ENCODE measurements around the gene TAC3.

Gene TAC3

DNA sequence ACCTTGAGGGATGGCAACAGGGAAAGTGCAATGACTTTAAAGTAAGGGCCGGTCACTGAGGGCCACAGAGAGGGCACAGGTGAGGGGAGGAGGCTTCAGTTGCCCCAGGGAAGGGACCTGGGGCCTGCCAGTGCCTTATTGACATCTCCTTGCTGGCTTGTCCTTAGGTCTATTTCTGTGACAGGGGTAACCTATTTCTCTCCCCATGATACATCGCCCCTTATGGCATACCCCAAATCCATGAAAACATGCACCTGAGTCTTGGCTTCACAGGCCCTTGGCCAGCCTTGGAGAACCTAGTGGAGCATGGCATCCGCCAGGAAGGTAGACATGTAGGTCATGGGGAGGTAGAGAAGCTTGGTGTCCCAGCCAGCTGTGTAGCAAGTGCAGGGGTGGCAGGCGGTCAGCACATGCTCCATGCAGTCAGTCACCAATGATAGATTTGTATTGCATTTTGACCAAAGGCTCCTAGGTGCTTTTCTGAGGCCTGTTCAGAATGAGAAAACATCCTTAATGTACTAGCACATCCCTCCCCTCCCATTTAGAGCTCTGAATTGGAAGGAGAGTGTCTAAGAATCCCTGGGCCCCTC lies 35.3 kb downstream of the TAC3 start:
- Histone ChIP-seq H3K9ac (ENCODE audit: low read length) (no peak overlapping the region), H3K9me3 (ENCODE audit: insufficient read depth, low read length) (no peaks in the 10 kb centered on the region), H3K4me3 (ENCODE audit: insufficient read depth, low read length, poor library complexity, severe bottlenecking) (no peak overlapping the region), H2AFZ (ENCODE audit: low read depth, low read length, severe bottlenecking) (no peak overlapping the region), H4K20me1 (ENCODE audit: low read depth, low read length) (no peaks in the 10 kb centered on the region), H3F3A (ENCODE audit: insufficient read depth) (no peaks in the 10 kb centered on the region), H3K4me2 (ENCODE audit: low read depth, low read length, poor library complexity, severe bottlenecking) (no peak overlapping the region), H3K36me3 (ENCODE audit: low read length) (no peaks in the 10 kb centered on the region), H3K27me3 (ENCODE audit: low read length) (no peaks in the 10 kb centered on the region), H3K27ac (ENCODE audit: low read depth, low read length) (no peak overlapping the region), H3K79me2 (ENCODE audit: insufficient read depth, low read length) (no peaks in the 10 kb centered on the region), H3K9me2 (replicated peaks; ENCODE audit: insufficient read depth, low read length) (no peaks in the 10 kb centered on the region)
- no peak for TF ChIP-seq EZH2phosphoT487 (conservative IDR thresholded peaks at IDR 0.05; ENCODE audit: low read length)
- TF ChIP-seq, protein P1, sequence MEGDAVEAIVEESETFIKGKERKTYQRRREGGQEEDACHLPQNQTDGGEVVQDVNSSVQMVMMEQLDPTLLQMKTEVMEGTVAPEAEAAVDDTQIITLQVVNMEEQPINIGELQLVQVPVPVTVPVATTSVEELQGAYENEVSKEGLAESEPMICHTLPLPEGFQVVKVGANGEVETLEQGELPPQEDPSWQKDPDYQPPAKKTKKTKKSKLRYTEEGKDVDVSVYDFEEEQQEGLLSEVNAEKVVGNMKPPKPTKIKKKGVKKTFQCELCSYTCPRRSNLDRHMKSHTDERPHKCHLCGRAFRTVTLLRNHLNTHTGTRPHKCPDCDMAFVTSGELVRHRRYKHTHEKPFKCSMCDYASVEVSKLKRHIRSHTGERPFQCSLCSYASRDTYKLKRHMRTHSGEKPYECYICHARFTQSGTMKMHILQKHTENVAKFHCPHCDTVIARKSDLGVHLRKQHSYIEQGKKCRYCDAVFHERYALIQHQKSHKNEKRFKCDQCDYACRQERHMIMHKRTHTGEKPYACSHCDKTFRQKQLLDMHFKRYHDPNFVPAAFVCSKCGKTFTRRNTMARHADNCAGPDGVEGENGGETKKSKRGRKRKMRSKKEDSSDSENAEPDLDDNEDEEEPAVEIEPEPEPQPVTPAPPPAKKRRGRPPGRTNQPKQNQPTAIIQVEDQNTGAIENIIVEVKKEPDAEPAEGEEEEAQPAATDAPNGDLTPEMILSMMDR (IDR thresholded peaks at IDR 0.05; ENCODE audit: insufficient read depth, low read length, poor library complexity, severe bottlenecking) = no peak

DNA sequence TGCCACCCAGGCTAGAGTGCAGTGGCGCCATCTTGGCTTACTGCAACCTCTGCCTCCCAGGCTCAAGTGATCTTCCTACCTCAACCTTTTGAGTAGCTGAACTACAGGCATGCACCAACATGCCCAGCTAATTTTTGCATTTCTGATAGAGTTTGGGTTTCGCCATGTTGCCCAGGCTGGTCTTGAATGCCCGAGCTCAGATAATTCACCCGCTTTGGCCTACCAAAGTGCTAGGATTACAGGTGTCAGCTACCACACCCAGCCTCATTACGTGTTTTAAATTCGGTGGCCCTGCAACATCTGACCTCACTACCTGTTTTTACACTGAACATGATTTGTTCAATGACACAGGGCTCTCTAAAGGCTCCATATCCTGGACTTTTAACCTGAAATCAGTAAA lies 36.1 kb downstream of the TAC3 start:
- H3K9me2 ChIP-seq (replicated peaks; ENCODE audit: insufficient read depth, low read length) = no peaks in the 10 kb centered on the region
- no peak overlapping the region for H3K27ac ChIP-seq (ENCODE audit: low read depth, low read length)
- no peak overlapping the region for H3K4me2 ChIP-seq (ENCODE audit: low read depth, low read length, poor library complexity, severe bottlenecking)
- H3K36me3 ChIP-seq (ENCODE audit: low read length) = no peaks in the 10 kb centered on the region
- H3K27me3 ChIP-seq (ENCODE audit: low read length) = no peaks in the 10 kb centered on the region
- H2AFZ ChIP-seq (ENCODE audit: low read depth, low read length, severe bottlenecking) = no peak overlapping the region
- no peaks in the 10 kb centered on the region for H3K9me3 ChIP-seq (ENCODE audit: insufficient read depth, low read length)
- TF ChIP-seq, protein P1 (IDR thresholded peaks at IDR 0.05; ENCODE audit: insufficient read depth, low read length, poor library complexity, severe bottlenecking) = no peak
- no peak for TF ChIP-seq EZH2phosphoT487 (conservative IDR thresholded peaks at IDR 0.05; ENCODE audit: low read length)
- H4K20me1 ChIP-seq (ENCODE audit: low read depth, low read length) = no peaks in the 10 kb centered on the region
- H3K9ac ChIP-seq (ENCODE audit: low read length) = no peak overlapping the region
- no peak overlapping the region for H3K4me3 ChIP-seq (ENCODE audit: insufficient read depth, low read length, poor library complexity, severe bottlenecking)
- H3F3A ChIP-seq (ENCODE audit: insufficient read depth) = no peaks in the 10 kb centered on the region
- no peaks in the 10 kb centered on the region for H3K79me2 ChIP-seq (ENCODE audit: insufficient read depth, low read length)

DNA sequence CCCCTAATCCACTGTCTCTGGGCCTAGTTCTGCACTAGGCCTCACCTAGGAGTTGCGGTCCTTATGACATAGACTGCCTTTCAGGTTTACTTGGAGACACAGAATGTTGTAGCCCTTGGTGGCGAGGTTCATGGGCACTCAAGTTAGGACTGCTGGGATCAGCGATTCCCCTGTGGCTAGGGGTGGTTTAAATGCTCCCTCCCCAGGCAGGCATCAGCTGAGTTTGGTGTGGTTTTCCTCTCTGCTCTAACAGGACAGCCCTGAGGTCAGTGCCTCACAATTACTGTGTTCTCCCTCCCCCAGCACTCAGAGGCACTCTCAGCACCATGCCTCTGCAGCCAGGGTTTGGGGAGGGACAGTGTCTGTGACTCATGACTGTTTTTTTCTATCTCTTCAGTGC lies 36.7 kb downstream of the TAC3 start:
- Histone ChIP-seq H3K9ac (ENCODE audit: low read length) (no peak overlapping the region), H3K27ac (ENCODE audit: low read depth, low read length) (no peak overlapping the region), H3K4me3 (ENCODE audit: insufficient read depth, low read length, poor library complexity, severe bottlenecking) (no peak overlapping the region), H3K9me2 (replicated peaks; ENCODE audit: insufficient read depth, low read length) (no peaks in the 10 kb centered on the region), H3K79me2 (ENCODE audit: insufficient read depth, low read length) (no peaks in the 10 kb centered on the region), H3K4me2 (ENCODE audit: low read depth, low read length, poor library complexity, severe bottlenecking) (no peak overlapping the region), H3K9me3 (ENCODE audit: insufficient read depth, low read length) (no peaks in the 10 kb centered on the region), H3K36me3 (ENCODE audit: low read length) (no peaks in the 10 kb centered on the region), H2AFZ (ENCODE audit: low read depth, low read length, severe bottlenecking) (no peak overlapping the region), H3F3A (ENCODE audit: insufficient read depth) (no peaks in the 10 kb centered on the region), H3K27me3 (ENCODE audit: low read length) (no peaks in the 10 kb centered on the region), H4K20me1 (ENCODE audit: low read depth, low read length) (no peaks in the 10 kb centered on the region)
- TF ChIP-seq EZH2phosphoT487 (conservative IDR thresholded peaks at IDR 0.05; ENCODE audit: low read length) = no peak
- TF ChIP-seq, protein P1 (IDR thresholded peaks at IDR 0.05; ENCODE audit: insufficient read depth, low read length, poor library complexity, severe bottlenecking) = no peak
